WI38 (cell line): Measurements from ENCODE around the gene KLF9.

Experiments
- H3K4me3 ChIP-seq: 2 replicates; pipeline ENCODE4 v1.5.1; 2011; ENCODE audit warnings: low read depth, mild to moderate bottlenecking, control low read depth, low read length
- TF ChIP-seq, protein P1 (sequence below): IDR thresholded peaks from 2 replicates; pipeline ENCODE4 v1.5.1; 2012; ENCODE audit warnings: low read depth, mild to moderate bottlenecking, control low read depth, low read length

The KLF9 gene

DNA sequence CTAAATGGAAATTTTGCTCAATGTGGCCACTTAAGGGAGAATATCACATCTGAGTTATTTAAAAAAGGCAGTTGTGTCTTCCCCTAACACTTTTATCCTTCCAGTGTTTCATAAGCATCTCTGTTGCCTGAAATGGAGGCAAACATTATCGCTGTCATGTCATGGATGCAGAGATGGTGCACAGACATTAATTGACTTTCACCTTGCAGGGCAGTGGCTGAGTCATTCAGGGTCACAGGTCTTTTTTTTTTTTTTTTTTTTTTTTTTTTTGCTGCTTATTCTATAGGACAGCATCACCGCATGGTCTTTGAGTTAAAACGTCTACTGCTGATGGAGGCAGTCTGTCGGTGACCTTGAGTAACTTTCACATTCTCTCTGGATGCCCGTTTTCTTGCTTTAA, 36.3 kb upstream of the KLF9 start:
- TF ChIP-seq, protein P1, sequence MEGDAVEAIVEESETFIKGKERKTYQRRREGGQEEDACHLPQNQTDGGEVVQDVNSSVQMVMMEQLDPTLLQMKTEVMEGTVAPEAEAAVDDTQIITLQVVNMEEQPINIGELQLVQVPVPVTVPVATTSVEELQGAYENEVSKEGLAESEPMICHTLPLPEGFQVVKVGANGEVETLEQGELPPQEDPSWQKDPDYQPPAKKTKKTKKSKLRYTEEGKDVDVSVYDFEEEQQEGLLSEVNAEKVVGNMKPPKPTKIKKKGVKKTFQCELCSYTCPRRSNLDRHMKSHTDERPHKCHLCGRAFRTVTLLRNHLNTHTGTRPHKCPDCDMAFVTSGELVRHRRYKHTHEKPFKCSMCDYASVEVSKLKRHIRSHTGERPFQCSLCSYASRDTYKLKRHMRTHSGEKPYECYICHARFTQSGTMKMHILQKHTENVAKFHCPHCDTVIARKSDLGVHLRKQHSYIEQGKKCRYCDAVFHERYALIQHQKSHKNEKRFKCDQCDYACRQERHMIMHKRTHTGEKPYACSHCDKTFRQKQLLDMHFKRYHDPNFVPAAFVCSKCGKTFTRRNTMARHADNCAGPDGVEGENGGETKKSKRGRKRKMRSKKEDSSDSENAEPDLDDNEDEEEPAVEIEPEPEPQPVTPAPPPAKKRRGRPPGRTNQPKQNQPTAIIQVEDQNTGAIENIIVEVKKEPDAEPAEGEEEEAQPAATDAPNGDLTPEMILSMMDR, result no peak
- H3K4me3 ChIP-seq, result no peak overlapping the region

- TF ChIP-seq, protein P1, result no peak
- no peak overlapping the region for H3K4me3 ChIP-seq
Measured at GRCh38 chr9:70449461-70449860, 35.0 kb upstream of the KLF9 start.

DNA sequence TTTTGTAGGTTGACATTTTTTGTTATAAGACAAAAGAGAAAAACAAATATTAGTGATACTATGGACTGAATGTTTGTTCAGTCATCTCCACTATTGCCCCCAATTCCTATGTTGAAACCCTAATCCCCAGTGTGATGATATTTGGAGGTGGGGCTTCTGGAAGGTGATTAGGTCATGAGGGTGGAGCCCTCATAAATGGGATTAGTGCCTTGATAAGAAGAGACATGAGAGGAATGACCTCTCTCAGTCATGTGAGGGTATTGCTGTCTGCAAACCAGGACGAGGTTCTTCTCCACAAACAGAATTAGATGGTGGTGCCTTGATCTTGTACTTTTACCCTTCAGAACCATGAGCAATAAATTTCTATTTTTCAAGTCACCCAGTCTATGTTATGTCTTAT, 34.5 kb upstream of the KLF9 start:
- H3K4me3 ChIP-seq, result no peak overlapping the region
- TF ChIP-seq, protein P1, result no peak

DNA sequence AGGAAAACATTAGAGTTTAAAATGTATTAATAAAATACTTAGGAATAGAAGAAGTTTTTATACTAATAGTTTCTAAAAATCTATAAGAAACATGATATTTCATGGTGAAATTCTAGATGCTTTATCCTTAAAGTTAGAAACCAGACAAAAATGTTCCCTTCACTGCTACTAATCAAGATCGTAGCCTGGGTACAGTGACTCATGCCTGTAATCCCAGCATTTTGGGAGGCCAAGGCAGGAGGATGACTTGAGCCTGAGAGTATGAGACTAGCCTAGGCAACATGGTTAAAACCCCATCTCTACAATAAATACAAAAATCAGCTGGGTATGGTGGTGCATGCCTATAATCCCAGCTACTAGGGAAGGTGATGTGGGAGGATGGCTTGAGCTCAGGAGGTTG, 30.4 kb upstream of the KLF9 start:
- TF ChIP-seq, protein P1, result no peak
- H3K4me3 ChIP-seq, result no peak overlapping the region

DNA sequence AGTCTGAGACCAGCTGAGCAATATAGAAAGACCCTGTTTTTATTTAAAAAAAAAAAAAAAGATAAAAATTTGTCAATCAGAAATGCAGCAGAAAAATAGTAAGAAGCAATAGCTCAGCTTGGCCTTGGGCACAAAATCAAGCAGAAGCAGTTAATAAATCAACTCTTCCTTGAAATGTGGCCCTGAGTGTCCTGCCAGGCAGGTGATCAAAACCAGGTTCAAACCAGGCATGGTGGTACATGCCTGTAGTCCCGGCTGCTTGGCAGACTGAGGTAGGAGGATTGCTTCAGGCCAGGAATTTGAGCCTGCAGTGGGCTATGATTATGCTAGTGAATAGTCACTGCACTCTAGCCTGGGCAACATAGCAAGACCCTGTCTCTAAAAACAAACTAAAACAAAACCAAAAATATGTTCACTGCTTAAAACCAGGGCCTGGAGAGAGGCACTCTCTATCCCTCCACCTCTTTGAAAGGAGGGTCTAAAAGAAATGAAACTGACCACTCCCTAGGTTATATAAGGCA, 27.9 kb upstream of the KLF9 start:
- TF ChIP-seq, protein P1, result no peak

GRCh38 chr9:70441622-70442021, 27.2 kb upstream of the KLF9 start:
- no peak overlapping the region for H3K4me3 ChIP-seq
- TF ChIP-seq, protein P1, result no peak

More for the DNA sequence above, 27.9 kb upstream of the KLF9 start:
- no peak overlapping the region for H3K4me3 ChIP-seq

DNA sequence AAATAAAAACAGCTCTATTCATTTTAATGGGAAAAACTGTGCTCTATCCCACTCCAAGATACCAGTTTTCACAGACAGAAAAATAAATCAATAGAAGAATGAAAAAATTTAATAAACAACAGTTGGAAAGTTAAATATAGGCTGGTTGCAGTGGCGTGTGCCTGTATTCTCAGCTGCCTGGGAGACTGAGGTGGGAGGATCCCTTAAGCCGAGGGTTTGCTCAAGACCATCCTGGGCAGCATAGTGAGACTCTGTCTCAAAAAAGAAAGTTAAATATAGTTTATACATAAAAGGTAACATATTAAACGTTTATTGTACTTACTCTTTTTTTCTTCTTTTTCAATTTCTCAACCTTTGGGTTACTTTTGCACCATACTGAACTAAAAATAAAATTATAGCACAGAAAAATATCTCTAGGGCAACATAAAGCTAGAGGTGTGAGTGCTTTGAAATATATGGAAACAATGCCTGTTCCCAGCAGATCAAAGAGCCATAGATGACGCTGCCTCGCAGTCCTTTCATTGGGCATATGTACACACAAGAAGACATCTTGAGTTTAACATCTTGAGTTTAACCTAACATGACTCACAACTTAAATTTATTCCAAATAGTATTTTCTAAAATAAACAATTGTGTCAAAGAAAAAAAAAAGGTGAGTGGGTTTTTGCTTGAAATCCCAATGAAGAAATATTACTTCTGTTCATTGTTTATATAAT, 25.7 kb upstream of the KLF9 start:
- no peak overlapping the region for H3K4me3 ChIP-seq
- TF ChIP-seq, protein P1, result no peak
